H1 (cell line): ENCODE measurements around the gene OVOL3. TPM values are rescaled to one million over a fixed set of nuclear protein-coding genes. Genes with fewer than 3 reads are reported as not detected.

Source experiments
- CTCF ChIA-PET: fragments of 300-600 bp; sonication (Branson Sonifier 250); formaldehyde crosslinking; loops from one replicate; lab custom pipeline; 2021; ENCODE audit not compliant: partially characterized antibody; lab: Charles Lee
- POLR2A ChIA-PET: fragments of 300-600 bp; sonication (Branson Sonifier 250); formaldehyde crosslinking; loops from one replicate; lab custom pipeline; 2021; ENCODE audit warnings: inconsistent platforms; ENCODE audit not compliant: partially characterized antibody; lab: Charles Lee
- DNase-seq, 2 experiments: peaks; one replicate each; pipeline versions ENCODE4 v3.0.0 to v3.0.0-alpha.2; 2010 to 2022; ENCODE audit warnings: low spot score in 2 of 2, low read depth in 1 of 2, mixed read lengths in 1 of 2
- FAIRE-seq: peaks from 2 replicates; lab custom pipeline; 2011; peaks lifted over from hg19 to GRCh38; lab: Jason Lieb, UNC
- H2AFZ ChIP-seq: 2 replicates; pipeline ENCODE4 v1.8.1; 2012; ENCODE audit warnings: low read length, inconsistent platforms
- H2AK5ac ChIP-seq: 2 replicates; pipeline ENCODE4 v1.6.1; 2013; ENCODE audit warnings: low read depth, low read length
- H2BK120ac ChIP-seq: replicated peaks from 2 replicates; pipeline ENCODE3; 2013; ENCODE audit warnings: low read depth, low read length, inconsistent platforms
- H2BK12ac ChIP-seq: 2 replicates; pipeline ENCODE4 v1.6.1; 2013; ENCODE audit warnings: low read depth, low read length
- H2BK15ac ChIP-seq: 2 replicates; pipeline ENCODE4 v1.6.1; 2013; ENCODE audit warnings: low read length
- H2BK20ac ChIP-seq: 2 replicates; pipeline ENCODE4 v1.6.1; 2013; ENCODE audit warnings: low read length
- H2BK5ac ChIP-seq: 2 replicates; pipeline ENCODE4 v1.6.1; 2013; ENCODE audit warnings: low read depth, low read length
- H3K14ac ChIP-seq: 2 replicates; pipeline ENCODE4 v1.6.1; 2013; ENCODE audit warnings: inconsistent platforms; ENCODE audit not compliant: insufficient read length
- H3K18ac ChIP-seq: 2 replicates; pipeline ENCODE4 v1.6.1; 2013; ENCODE audit warnings: low read length; ENCODE audit errors: extremely low read depth
- H3K23ac ChIP-seq: 2 replicates; pipeline ENCODE4 v1.6.1; 2013; ENCODE audit warnings: inconsistent platforms; ENCODE audit not compliant: insufficient read length
- H3K23me2 ChIP-seq: 2 replicates; pipeline ENCODE4 v1.6.1; 2013; ENCODE audit warnings: low read depth, low read length
- H3K27ac ChIP-seq: 2 replicates; pipeline ENCODE4 v1.6.1; 2011; ENCODE audit warnings: low read depth, low read length, inconsistent platforms
- H3K27me3 ChIP-seq, 4 experiments: replicated peaks in 1 of 4; 1 replicate in 1 of 4; 2 replicates in 3 of 4; pipeline versions ENCODE4 v1.6.1 to v1.8.1; 2011 to 2013; ENCODE audit warnings: low read length in 3 of 4, mild to moderate bottlenecking in 3 of 4, inconsistent platforms in 2 of 4, mixed read lengths in 2 of 4, moderate library complexity in 1 of 4; ENCODE audit not compliant: control insufficient read depth in 3 of 4, insufficient read depth in 3 of 4; ENCODE audit errors: extremely low read depth in 1 of 4
- H3K36me3 ChIP-seq, 4 experiments: 2 replicates each; pipeline versions ENCODE4 v1.6.1 to v1.8.1; 2011 to 2013; ENCODE audit warnings: mild to moderate bottlenecking in 4 of 4, low read length in 3 of 4, moderate library complexity in 2 of 4, control low read depth in 1 of 4, inconsistent platforms in 1 of 4; ENCODE audit not compliant: insufficient read depth in 4 of 4, control insufficient read depth in 2 of 4
- H3K4ac ChIP-seq: replicated peaks from 2 replicates; pipeline ENCODE3; 2013; ENCODE audit warnings: low read length, low read depth, mixed read lengths, inconsistent platforms; ENCODE audit not compliant: insufficient read length
- H3K4me1 ChIP-seq, 4 experiments: replicated peaks in 1 of 4; 1 replicate in 1 of 4; 2 replicates in 3 of 4; pipeline versions ENCODE4 v1.6.1 to v1.8.1; 2011 to 2013; ENCODE audit warnings: low read length in 3 of 4, inconsistent platforms in 2 of 4, mixed read lengths in 1 of 4; ENCODE audit not compliant: insufficient read depth in 4 of 4, control insufficient read depth in 3 of 4
- H3K4me2 ChIP-seq, 2 experiments: 2 replicates each; pipeline versions ENCODE4 v1.6.1 to v1.8.1; 2011 to 2013; ENCODE audit warnings: low read depth in 2 of 2, low read length in 2 of 2, control low read depth in 1 of 2, inconsistent platforms in 1 of 2, mild to moderate bottlenecking in 1 of 2; ENCODE audit not compliant: insufficient read depth in 1 of 2
- H3K4me3 ChIP-seq, 4 experiments: fragments of 200-600, 300-600 bp in 1 of 4; sonication (generic), shearing (Covaris generic), sonication (Bioruptor Twin) in 1 of 4; 2 replicates each; pipeline versions ENCODE4 v1.5.1 to v1.8.1; 2011 to 2016; ENCODE audit warnings: low read length in 4 of 4, low read depth in 3 of 4, control low read depth in 2 of 4, inconsistent platforms in 2 of 4, mild to moderate bottlenecking in 2 of 4, mixed read lengths in 1 of 4, moderate library complexity in 1 of 4; ENCODE audit not compliant: insufficient read depth in 2 of 4; ENCODE audit errors: extremely low read depth in 1 of 4
- H3K56ac ChIP-seq: replicated peaks from 2 replicates; pipeline ENCODE3; 2013; ENCODE audit warnings: low read depth, mild to moderate bottlenecking, mixed read lengths, low read length, inconsistent platforms; ENCODE audit not compliant: insufficient read length
- H3K79me1 ChIP-seq: 2 replicates; pipeline ENCODE4 v1.6.1; 2013; ENCODE audit warnings: low read depth, low read length, control low read depth
- H3K79me2 ChIP-seq, 2 experiments: 2 replicates each; pipeline versions ENCODE4 v1.6.1 to v1.8.1; 2012 to 2013; ENCODE audit warnings: low read length in 2 of 2, mild to moderate bottlenecking in 2 of 2, inconsistent platforms in 1 of 2; ENCODE audit not compliant: insufficient read depth in 2 of 2, control insufficient read depth in 1 of 2
- H3K9ac ChIP-seq, 4 experiments: replicated peaks in 1 of 4; 1 replicate in 1 of 4; 2 replicates in 3 of 4; pipeline versions ENCODE4 v1.6.1 to v1.8.1; 2011 to 2013; ENCODE audit warnings: low read depth in 3 of 4, low read length in 3 of 4, control low read depth in 2 of 4, mild to moderate bottlenecking in 2 of 4, moderate library complexity in 2 of 4, inconsistent platforms in 1 of 4; ENCODE audit errors: extremely low read depth in 1 of 4
- H3K9me3 ChIP-seq, 2 experiments: 2 replicates each; pipeline versions ENCODE4 v1.6.1 to v1.8.1; 2012 to 2013; ENCODE audit warnings: mild to moderate bottlenecking in 2 of 2, moderate library complexity in 2 of 2, control low read depth in 1 of 2, inconsistent platforms in 1 of 2, low read depth in 1 of 2, low read length in 1 of 2, mixed read lengths in 1 of 2; ENCODE audit not compliant: insufficient read depth in 2 of 2
- H4K20me1 ChIP-seq, 2 experiments: replicated peaks in 1 of 2; 2 replicates each; pipeline versions ENCODE3 to v1.8.1; 2011 to 2013; ENCODE audit warnings: inconsistent platforms in 2 of 2, low read length in 2 of 2, mild to moderate bottlenecking in 1 of 2; ENCODE audit not compliant: insufficient read depth in 2 of 2, control insufficient read depth in 1 of 2
- H4K5ac ChIP-seq: 2 replicates; pipeline ENCODE4 v1.6.1; 2013; ENCODE audit warnings: low read length, low read depth, mixed read lengths, inconsistent platforms; ENCODE audit not compliant: insufficient read length
- H4K8ac ChIP-seq: 2 replicates; pipeline ENCODE4 v1.8.0; 2013; ENCODE audit warnings: mild to moderate bottlenecking, moderate library complexity, low read length, inconsistent platforms; ENCODE audit not compliant: insufficient read depth; ENCODE audit errors: extremely low read depth
- H4K91ac ChIP-seq: replicated peaks from 2 replicates; pipeline ENCODE3; 2013; ENCODE audit warnings: low read length, mixed read lengths, inconsistent platforms; ENCODE audit not compliant: insufficient read length
- KDM4A ChIP-seq: IDR thresholded peaks from one replicate; pipeline ENCODE4 v1.7.1; 2012; ENCODE audit warnings: low read depth, mild to moderate bottlenecking, moderate library complexity, low read length, inconsistent platforms; ENCODE audit not compliant: severe bottlenecking
- RBBP5 ChIP-seq: IDR thresholded peaks from 2 replicates; pipeline ENCODE4 v1.7.1; 2012; ENCODE audit warnings: low read depth, mild to moderate bottlenecking, inconsistent platforms, low read length, moderate library complexity, borderline replicate concordance
- RNF2 ChIP-seq: fragments of 200-900, 300-1000 bp; sonication (generic); IDR thresholded peaks from 2 replicates; pipeline ENCODE4 v1.7.1; 2016; ENCODE audit warnings: borderline replicate concordance, low read depth, mild to moderate bottlenecking, antibody characterized with exemption, low read length; ENCODE audit not compliant: poor library complexity, severe bottlenecking; ENCODE audit errors: missing control alignments
- SAP30 ChIP-seq: fragments of 300-600 bp; sonication (generic); IDR thresholded peaks from 2 replicates; pipeline ENCODE4 v1.7.1; 2012; ENCODE audit warnings: low read length, moderate library complexity, mild to moderate bottlenecking, inconsistent platforms; ENCODE audit not compliant: insufficient read depth, insufficient replicate concordance
- SIN3A ChIP-seq, 2 experiments: IDR thresholded peaks in 1 of 2; conservative IDR thresholded peaks in 1 of 2; 2 replicates each; pipeline ENCODE4 v1.6.1; 2011 to 2012; ENCODE audit warnings: low read length in 2 of 2, improper control_type of control experiment in 1 of 2, low read depth in 1 of 2, mild to moderate bottlenecking in 1 of 2
- WGBS, 2 experiments: shearing (Covaris generic) in 1 of 2; methylation state at CpG; one replicate each; pipeline versions ENCODE4 v1.1.6 to v1.1.7; 2013 to 2015; ENCODE audit warnings: low lambda C conversion rate in 2 of 2, mixed read lengths in 2 of 2, inconsistent platforms in 1 of 2, low coverage in 1 of 2, missing lambda C conversion rate in 1 of 2; ENCODE audit not compliant: insufficient replicate concordance in 2 of 2, insufficient coverage in 1 of 2, insufficient read length in 1 of 2; ENCODE audit errors: extremely low coverage in 1 of 2, missing lambda C conversion rate in 1 of 2; 5-methylcytosine and 5-hydroxymethylcytosine counted together
- polyA plus RNA-seq, 7 experiments: library from polyadenylated mRNA; depleted of rRNA in 3 of 7; stranded (reverse) in 5 of 7; unstranded in 2 of 7; fragments of >200 nt in 5 of 7; fragments of 200-250 nt in 2 of 7; gene quantifications; 1 replicate in 5 of 7; 2 replicates in 1 of 7; 4 replicates in 1 of 7; pipeline versions ENCODE4 v1.2.1 to v1.2.3, GENCODE V29; 2011 to 2013; ENCODE audit warnings: missing spikeins in 2 of 7, mixed read lengths in 2 of 7
- total RNA-seq: library from RNA; stranded (reverse); fragmentation: NEBNext Ultra II Directional; extraction: Animal tissue kit (Norgen Biotek cat#: 25700); gene quantifications from 2 replicates; pipeline ENCODE4 v1.2.1, GENCODE V29; 2021

The OVOL3 gene
- total and polyA plus RNA-seq, 2 of the 8 experiments (the other 6 are each of a cell fraction or from before 2014, with no cell fraction given) = 0.45 TPM; not detected in 1

GRCh38 chr19:36111200-36111539 lies 227 bp downstream of the OVOL3 start:
- Histone ChIP-seq H2BK20ac (no peak overlapping the region), H3K56ac (no peak overlapping the region), H4K91ac (no peak overlapping the region), H3K14ac (no peak overlapping the region), H2AFZ (no peak overlapping the region), H4K5ac (no peak overlapping the region), H2BK15ac (no peak overlapping the region), H3K79me1 (peaks cover 7% of the 10 kb centered on the region), H3K4me1 (peaks cover 8 to 24% (median 20%) of the 10 kb centered on the region in 4 experiments), H3K23ac (no peak overlapping the region), H2BK5ac (peak overlapping the region; percentile 39; the same call in 1 of the 2 replicates), H3K4me2 (peak overlapping the region; percentile 28 to 36; a peak in 2 of 4 replicates), H2BK120ac (no peak overlapping the region), H3K23me2 (peaks cover 10% of the 10 kb centered on the region), H3K4ac (no peak overlapping the region), H3K9me3 (no peaks in the 10 kb centered on the region), H2BK12ac (no peak overlapping the region), H4K8ac (no peak overlapping the region), H4K20me1 (peaks cover 0 to 4% of the 10 kb centered on the region in 2 experiments), H3K27me3 (no peaks in the 10 kb centered on the region), H3K4me3 (no peak overlapping the region; a peak in 1 of 8 replicates), H2AK5ac (no peak overlapping the region), H3K79me2 (peaks cover 0 to 2% of the 10 kb centered on the region in 2 experiments; a peak in 1 of 4 replicates), H3K18ac (no peak overlapping the region), H3K36me3 (peaks cover 2 to 12% (median 6%) of the 10 kb centered on the region in 4 experiments; a peak in 5 of 8 replicates), H3K9ac (no peak overlapping the region), H3K27ac (no peak overlapping the region)
- FAIRE-seq (no peak), DNase-seq (no peak)
- CTCF ChIA-PET = interaction anchor here (0.8 to 0.9 kb wide), 3 partner anchors 16 to 57 kb away, joined by 3 read pairs; no protein-coding TSS in a partner anchor
- POLR2A ChIA-PET = interaction anchor here (0.6 to 1.7 kb wide), 10 partner anchors 8 to 462 kb away, joined by 3 to 7 read pairs (median 4); partner anchors contain the start of genes THAP8, WDR62, ZNF146 and ZNF529
- TF ChIP-seq RNF2 (no peak), SAP30 (no peak), SIN3A (conservative IDR thresholded peaks at IDR 0.05 in 1 of 2, IDR thresholded peaks at IDR 0.05 in 1 of 2; ENCODE audit: low read depth in 1 of 2, low read length in 2 of 2) (peak in 1 of 2 experiments; percentile 20; a peak in 1 of 4 replicates), KDM4A (peak; percentile 9), RBBP5 (no peak)
- 73% methylated on average over 13 of the region's 13 CpGs; no CpG with 5 or more reads in 1 of the 2 experiments for WGBS, 2 experiments
